Measurements from ENCODE around the gene DGAT2.

DNA sequence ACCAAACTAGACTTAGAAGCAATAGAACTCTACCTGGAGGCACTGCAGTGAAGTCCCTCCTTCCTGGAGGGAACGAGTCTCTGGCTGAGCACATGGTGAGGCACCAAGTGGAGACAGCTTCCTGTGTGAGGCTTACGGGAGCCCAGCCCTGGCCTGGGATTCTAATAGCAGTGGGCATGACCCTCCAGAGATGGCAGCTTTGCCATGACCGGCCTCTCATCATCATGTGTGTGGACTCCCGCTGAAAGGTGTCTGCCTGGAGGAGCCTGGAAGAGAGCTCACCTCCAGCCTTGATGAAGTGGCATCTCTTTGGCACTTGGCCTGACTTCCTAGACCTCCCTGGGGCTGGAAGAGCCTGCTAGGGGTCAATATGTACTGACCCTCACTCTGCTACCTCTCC is 8.0 kb downstream of the DGAT2 start:
- TF ChIP-seq, protein P1, sequence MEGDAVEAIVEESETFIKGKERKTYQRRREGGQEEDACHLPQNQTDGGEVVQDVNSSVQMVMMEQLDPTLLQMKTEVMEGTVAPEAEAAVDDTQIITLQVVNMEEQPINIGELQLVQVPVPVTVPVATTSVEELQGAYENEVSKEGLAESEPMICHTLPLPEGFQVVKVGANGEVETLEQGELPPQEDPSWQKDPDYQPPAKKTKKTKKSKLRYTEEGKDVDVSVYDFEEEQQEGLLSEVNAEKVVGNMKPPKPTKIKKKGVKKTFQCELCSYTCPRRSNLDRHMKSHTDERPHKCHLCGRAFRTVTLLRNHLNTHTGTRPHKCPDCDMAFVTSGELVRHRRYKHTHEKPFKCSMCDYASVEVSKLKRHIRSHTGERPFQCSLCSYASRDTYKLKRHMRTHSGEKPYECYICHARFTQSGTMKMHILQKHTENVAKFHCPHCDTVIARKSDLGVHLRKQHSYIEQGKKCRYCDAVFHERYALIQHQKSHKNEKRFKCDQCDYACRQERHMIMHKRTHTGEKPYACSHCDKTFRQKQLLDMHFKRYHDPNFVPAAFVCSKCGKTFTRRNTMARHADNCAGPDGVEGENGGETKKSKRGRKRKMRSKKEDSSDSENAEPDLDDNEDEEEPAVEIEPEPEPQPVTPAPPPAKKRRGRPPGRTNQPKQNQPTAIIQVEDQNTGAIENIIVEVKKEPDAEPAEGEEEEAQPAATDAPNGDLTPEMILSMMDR (IDR thresholded peaks at IDR 0.05; ENCODE audit: insufficient read depth, low read length, poor library complexity, severe bottlenecking) = no peak
- TF ChIP-seq EZH2phosphoT487 (conservative IDR thresholded peaks at IDR 0.05; ENCODE audit: low read length) = no peak

Data from SU-DHL-6 (cell line).